Measurements from ENCODE around the gene KRTAP12-4.

- TF ChIP-seq CTCF (IDR thresholded peaks at IDR 0.05; ENCODE audit: insufficient read depth, low read depth, low read length): no peak
- TF ChIP-seq EZH2 (IDR thresholded peaks at IDR 0.05; ENCODE audit: insufficient read depth, low read length): no peak
Observed at GRCh38 chr21:44656868-44657267, 2.4 kb upstream of the KRTAP12-4 start.
